H1 (cell line): Measurements from ENCODE around the gene TKFC. TPM values are rescaled to one million over a fixed set of nuclear protein-coding genes. Genes with fewer than 3 reads are reported as not detected.

ENCODE experiments used
- CTCF ChIA-PET: fragments of 300-600 bp; sonication (Branson Sonifier 250); formaldehyde crosslinking; loops from one replicate; lab custom pipeline; 2021; ENCODE audit not compliant: partially characterized antibody; lab: Charles Lee
- POLR2A ChIA-PET: fragments of 300-600 bp; sonication (Branson Sonifier 250); formaldehyde crosslinking; loops from one replicate; lab custom pipeline; 2021; ENCODE audit warnings: inconsistent platforms; ENCODE audit not compliant: partially characterized antibody; lab: Charles Lee
- DNase-seq, 2 experiments: peaks; one replicate each; pipeline versions ENCODE4 v3.0.0 to v3.0.0-alpha.2; 2010 to 2022; ENCODE audit warnings: low spot score in 2 of 2, low read depth in 1 of 2, mixed read lengths in 1 of 2
- FAIRE-seq: peaks from 2 replicates; lab custom pipeline; 2011; peaks lifted over from hg19 to GRCh38; lab: Jason Lieb, UNC
- H2AFZ ChIP-seq: 2 replicates; pipeline ENCODE4 v1.8.1; 2012; ENCODE audit warnings: low read length, inconsistent platforms
- H2AK5ac ChIP-seq: 2 replicates; pipeline ENCODE4 v1.6.1; 2013; ENCODE audit warnings: low read depth, low read length
- H2BK120ac ChIP-seq: replicated peaks from 2 replicates; pipeline ENCODE3; 2013; ENCODE audit warnings: low read depth, low read length, inconsistent platforms
- H2BK12ac ChIP-seq: 2 replicates; pipeline ENCODE4 v1.6.1; 2013; ENCODE audit warnings: low read depth, low read length
- H2BK15ac ChIP-seq: 2 replicates; pipeline ENCODE4 v1.6.1; 2013; ENCODE audit warnings: low read length
- H2BK20ac ChIP-seq: 2 replicates; pipeline ENCODE4 v1.6.1; 2013; ENCODE audit warnings: low read length
- H2BK5ac ChIP-seq: 2 replicates; pipeline ENCODE4 v1.6.1; 2013; ENCODE audit warnings: low read depth, low read length
- H3K14ac ChIP-seq: 2 replicates; pipeline ENCODE4 v1.6.1; 2013; ENCODE audit warnings: inconsistent platforms; ENCODE audit not compliant: insufficient read length
- H3K18ac ChIP-seq: 2 replicates; pipeline ENCODE4 v1.6.1; 2013; ENCODE audit warnings: low read length; ENCODE audit errors: extremely low read depth
- H3K23ac ChIP-seq: 2 replicates; pipeline ENCODE4 v1.6.1; 2013; ENCODE audit warnings: inconsistent platforms; ENCODE audit not compliant: insufficient read length
- H3K23me2 ChIP-seq: 2 replicates; pipeline ENCODE4 v1.6.1; 2013; ENCODE audit warnings: low read depth, low read length
- H3K27ac ChIP-seq: 2 replicates; pipeline ENCODE4 v1.6.1; 2011; ENCODE audit warnings: low read depth, low read length, inconsistent platforms
- H3K27me3 ChIP-seq, 4 experiments: replicated peaks in 1 of 4; 1 replicate in 1 of 4; 2 replicates in 3 of 4; pipeline versions ENCODE4 v1.6.1 to v1.8.1; 2011 to 2013; ENCODE audit warnings: low read length in 3 of 4, mild to moderate bottlenecking in 3 of 4, inconsistent platforms in 2 of 4, mixed read lengths in 2 of 4, moderate library complexity in 1 of 4; ENCODE audit not compliant: control insufficient read depth in 3 of 4, insufficient read depth in 3 of 4; ENCODE audit errors: extremely low read depth in 1 of 4
- H3K36me3 ChIP-seq, 4 experiments: 2 replicates each; pipeline versions ENCODE4 v1.6.1 to v1.8.1; 2011 to 2013; ENCODE audit warnings: mild to moderate bottlenecking in 4 of 4, low read length in 3 of 4, moderate library complexity in 2 of 4, control low read depth in 1 of 4, inconsistent platforms in 1 of 4; ENCODE audit not compliant: insufficient read depth in 4 of 4, control insufficient read depth in 2 of 4
- H3K4ac ChIP-seq: replicated peaks from 2 replicates; pipeline ENCODE3; 2013; ENCODE audit warnings: low read length, low read depth, mixed read lengths, inconsistent platforms; ENCODE audit not compliant: insufficient read length
- H3K4me1 ChIP-seq, 4 experiments: replicated peaks in 1 of 4; 1 replicate in 1 of 4; 2 replicates in 3 of 4; pipeline versions ENCODE4 v1.6.1 to v1.8.1; 2011 to 2013; ENCODE audit warnings: low read length in 3 of 4, inconsistent platforms in 2 of 4, mixed read lengths in 1 of 4; ENCODE audit not compliant: insufficient read depth in 4 of 4, control insufficient read depth in 3 of 4
- H3K4me2 ChIP-seq, 2 experiments: 2 replicates each; pipeline versions ENCODE4 v1.6.1 to v1.8.1; 2011 to 2013; ENCODE audit warnings: low read depth in 2 of 2, low read length in 2 of 2, control low read depth in 1 of 2, inconsistent platforms in 1 of 2, mild to moderate bottlenecking in 1 of 2; ENCODE audit not compliant: insufficient read depth in 1 of 2
- H3K4me3 ChIP-seq, 4 experiments: fragments of 200-600, 300-600 bp in 1 of 4; sonication (generic), shearing (Covaris generic), sonication (Bioruptor Twin) in 1 of 4; 2 replicates each; pipeline versions ENCODE4 v1.5.1 to v1.8.1; 2011 to 2016; ENCODE audit warnings: low read length in 4 of 4, low read depth in 3 of 4, control low read depth in 2 of 4, inconsistent platforms in 2 of 4, mild to moderate bottlenecking in 2 of 4, mixed read lengths in 1 of 4, moderate library complexity in 1 of 4; ENCODE audit not compliant: insufficient read depth in 2 of 4; ENCODE audit errors: extremely low read depth in 1 of 4
- H3K56ac ChIP-seq: replicated peaks from 2 replicates; pipeline ENCODE3; 2013; ENCODE audit warnings: low read depth, mild to moderate bottlenecking, mixed read lengths, low read length, inconsistent platforms; ENCODE audit not compliant: insufficient read length
- H3K79me1 ChIP-seq: 2 replicates; pipeline ENCODE4 v1.6.1; 2013; ENCODE audit warnings: low read depth, low read length, control low read depth
- H3K79me2 ChIP-seq, 2 experiments: 2 replicates each; pipeline versions ENCODE4 v1.6.1 to v1.8.1; 2012 to 2013; ENCODE audit warnings: low read length in 2 of 2, mild to moderate bottlenecking in 2 of 2, inconsistent platforms in 1 of 2; ENCODE audit not compliant: insufficient read depth in 2 of 2, control insufficient read depth in 1 of 2
- H3K9ac ChIP-seq, 4 experiments: replicated peaks in 1 of 4; 1 replicate in 1 of 4; 2 replicates in 3 of 4; pipeline versions ENCODE4 v1.6.1 to v1.8.1; 2011 to 2013; ENCODE audit warnings: low read depth in 3 of 4, low read length in 3 of 4, control low read depth in 2 of 4, mild to moderate bottlenecking in 2 of 4, moderate library complexity in 2 of 4, inconsistent platforms in 1 of 4; ENCODE audit errors: extremely low read depth in 1 of 4
- H3K9me3 ChIP-seq, 2 experiments: 2 replicates each; pipeline versions ENCODE4 v1.6.1 to v1.8.1; 2012 to 2013; ENCODE audit warnings: mild to moderate bottlenecking in 2 of 2, moderate library complexity in 2 of 2, control low read depth in 1 of 2, inconsistent platforms in 1 of 2, low read depth in 1 of 2, low read length in 1 of 2, mixed read lengths in 1 of 2; ENCODE audit not compliant: insufficient read depth in 2 of 2
- H4K20me1 ChIP-seq, 2 experiments: replicated peaks in 1 of 2; 2 replicates each; pipeline versions ENCODE3 to v1.8.1; 2011 to 2013; ENCODE audit warnings: inconsistent platforms in 2 of 2, low read length in 2 of 2, mild to moderate bottlenecking in 1 of 2; ENCODE audit not compliant: insufficient read depth in 2 of 2, control insufficient read depth in 1 of 2
- H4K5ac ChIP-seq: 2 replicates; pipeline ENCODE4 v1.6.1; 2013; ENCODE audit warnings: low read length, low read depth, mixed read lengths, inconsistent platforms; ENCODE audit not compliant: insufficient read length
- H4K8ac ChIP-seq: 2 replicates; pipeline ENCODE4 v1.8.0; 2013; ENCODE audit warnings: mild to moderate bottlenecking, moderate library complexity, low read length, inconsistent platforms; ENCODE audit not compliant: insufficient read depth; ENCODE audit errors: extremely low read depth
- H4K91ac ChIP-seq: replicated peaks from 2 replicates; pipeline ENCODE3; 2013; ENCODE audit warnings: low read length, mixed read lengths, inconsistent platforms; ENCODE audit not compliant: insufficient read length
- RAD21 ChIP-seq, 2 experiments: IDR thresholded peaks in 1 of 2; conservative IDR thresholded peaks in 1 of 2; 2 replicates each; pipeline ENCODE4 v1.6.1; 2011; ENCODE audit warnings: low read depth in 2 of 2, low read length in 2 of 2, improper control_type of control experiment in 1 of 2, inconsistent platforms in 1 of 2, mild to moderate bottlenecking in 1 of 2, moderate library complexity in 1 of 2
- RNF2 ChIP-seq: fragments of 200-900, 300-1000 bp; sonication (generic); IDR thresholded peaks from 2 replicates; pipeline ENCODE4 v1.7.1; 2016; ENCODE audit warnings: borderline replicate concordance, low read depth, mild to moderate bottlenecking, antibody characterized with exemption, low read length; ENCODE audit not compliant: poor library complexity, severe bottlenecking; ENCODE audit errors: missing control alignments
- SAP30 ChIP-seq: fragments of 300-600 bp; sonication (generic); IDR thresholded peaks from 2 replicates; pipeline ENCODE4 v1.7.1; 2012; ENCODE audit warnings: low read length, moderate library complexity, mild to moderate bottlenecking, inconsistent platforms; ENCODE audit not compliant: insufficient read depth, insufficient replicate concordance
- SIX5 ChIP-seq: IDR thresholded peaks from 2 replicates; pipeline ENCODE4 v1.6.1; 2011; ENCODE audit warnings: mild to moderate bottlenecking, low read depth, low read length
- SUZ12 ChIP-seq: fragments of 200-600 bp; sonication (generic); IDR thresholded peaks from 2 replicates; pipeline ENCODE4 v1.6.1; 2012; ENCODE audit warnings: mild to moderate bottlenecking, inconsistent platforms, low read length, moderate library complexity, mixed read lengths
- WGBS, 2 experiments: shearing (Covaris generic) in 1 of 2; methylation state at CpG; one replicate each; pipeline versions ENCODE4 v1.1.6 to v1.1.7; 2013 to 2015; ENCODE audit warnings: low lambda C conversion rate in 2 of 2, mixed read lengths in 2 of 2, inconsistent platforms in 1 of 2, low coverage in 1 of 2, missing lambda C conversion rate in 1 of 2; ENCODE audit not compliant: insufficient replicate concordance in 2 of 2, insufficient coverage in 1 of 2, insufficient read length in 1 of 2; ENCODE audit errors: extremely low coverage in 1 of 2, missing lambda C conversion rate in 1 of 2; 5-methylcytosine and 5-hydroxymethylcytosine counted together
- polyA plus RNA-seq, 7 experiments: library from polyadenylated mRNA; depleted of rRNA in 3 of 7; stranded (reverse) in 5 of 7; unstranded in 2 of 7; fragments of >200 nt in 5 of 7; fragments of 200-250 nt in 2 of 7; gene quantifications; 1 replicate in 5 of 7; 2 replicates in 1 of 7; 4 replicates in 1 of 7; pipeline versions ENCODE4 v1.2.1 to v1.2.3, GENCODE V29; 2011 to 2013; ENCODE audit warnings: missing spikeins in 2 of 7, mixed read lengths in 2 of 7
- total RNA-seq: library from RNA; stranded (reverse); fragmentation: NEBNext Ultra II Directional; extraction: Animal tissue kit (Norgen Biotek cat#: 25700); gene quantifications from 2 replicates; pipeline ENCODE4 v1.2.1, GENCODE V29; 2021
- TF ChIP-seq, protein P1 (sequence below), 3 experiments: IDR thresholded peaks; 1 replicate in 2 of 3; 2 replicates in 1 of 3; pipeline versions ENCODE4 v1.5.1 to v1.6.1; 2011; ENCODE audit warnings: low read length in 3 of 3, mild to moderate bottlenecking in 3 of 3, inconsistent platforms in 2 of 3, low read depth in 1 of 3, moderate library complexity in 1 of 3; ENCODE audit not compliant: insufficient read depth in 1 of 3; ENCODE audit errors: control extremely low read depth in 1 of 3

The TKFC gene
- total and polyA plus RNA-seq, 2 of the 8 experiments (the other 6 are each of a cell fraction or from before 2014, with no cell fraction given) = 53.5 to 55.0 TPM

DNA sequence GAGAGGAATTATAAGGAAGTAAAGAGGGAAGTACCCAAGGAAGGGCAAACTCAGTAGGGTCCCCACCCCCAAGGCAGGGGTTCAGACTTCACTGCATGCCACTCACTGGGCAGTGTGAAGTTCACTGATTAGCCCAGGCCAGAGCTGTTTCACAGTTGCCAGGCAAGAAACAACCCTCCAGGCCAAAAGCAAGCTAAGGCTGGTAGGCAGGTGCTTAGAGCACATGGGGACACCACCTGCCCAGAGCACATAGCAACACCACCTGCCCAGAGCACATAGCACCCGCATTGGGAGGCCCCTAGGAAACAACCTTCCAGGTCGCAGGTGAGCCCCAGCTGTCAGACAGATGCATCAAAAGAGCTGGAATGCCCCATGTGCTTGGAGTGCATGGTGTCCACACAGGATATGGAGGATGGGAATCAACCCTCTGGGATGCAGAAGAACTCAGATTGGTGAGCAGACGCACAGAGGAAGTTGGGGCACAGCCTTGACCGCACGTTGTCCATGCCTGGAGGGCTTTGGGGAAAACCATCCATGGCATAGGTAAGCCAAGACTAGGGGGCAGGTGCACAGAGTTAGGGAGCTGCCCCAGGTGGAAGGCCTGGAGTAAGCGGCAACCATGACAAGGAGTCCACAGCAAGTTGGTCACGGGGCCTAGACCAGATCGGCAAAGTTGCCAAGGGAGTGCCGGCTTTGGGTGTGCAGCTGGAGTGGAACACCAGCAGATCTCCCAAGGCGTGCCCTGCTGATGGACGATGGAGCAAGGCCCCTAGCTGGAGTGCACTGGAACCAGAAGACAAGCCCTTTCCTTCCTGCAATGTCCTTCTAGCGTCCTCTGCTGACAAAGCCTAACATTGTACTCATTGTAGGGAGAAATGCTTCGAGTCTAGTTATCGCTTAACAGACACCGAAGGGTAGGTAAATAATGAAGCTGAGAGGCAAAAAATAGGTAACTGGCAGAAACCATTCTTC is 51.5 kb downstream of the TKFC start:
- H2BK120ac ChIP-seq = no peak overlapping the region
- no peaks in the 10 kb centered on the region for H4K20me1 ChIP-seq
- no peaks in the 10 kb centered on the region for H3K79me1 ChIP-seq
- no peak overlapping the region for H3K14ac ChIP-seq
- no peak overlapping the region for H2BK15ac ChIP-seq
- H3K9ac ChIP-seq = no peak overlapping the region
- H3K4me2 ChIP-seq = no peak overlapping the region
- H3K18ac ChIP-seq = no peak overlapping the region
- POLR2A ChIA-PET = interaction anchor here (0.8 to 38.6 kb wide), 7 partner anchors 8 to 91 kb away, joined by 3 to 1106 read pairs (median 5); partner anchors contain the start of genes CPSF7, CYB561A3, DDB1 and SDHAF2
- no peak overlapping the region; the same call in 1 of the 2 replicates for H2BK12ac ChIP-seq
- H2BK5ac ChIP-seq = no peak overlapping the region
- no peaks in the 10 kb centered on the region for H3K9me3 ChIP-seq
- H3K27me3 ChIP-seq = no peaks in the 10 kb centered on the region
- no peak overlapping the region for H2AK5ac ChIP-seq
- 86% methylated on average over 15 of the region's 15 CpGs; no CpG with 5 or more reads in 1 of the 2 experiments for WGBS, 2 experiments
- no peak overlapping the region for H3K4ac ChIP-seq
- H4K91ac ChIP-seq = peak overlapping the region; percentile 30
- CTCF ChIA-PET = interaction anchor here (0.5 to 9.4 kb wide), 45 partner anchors 8 to 723 kb away, joined by 3 to 290 read pairs (median 5); partner anchors contain the start of genes CPSF7, CYB561A3, DDB1 and SDHAF2
- no peaks in the 10 kb centered on the region for H3K23me2 ChIP-seq
- H2BK20ac ChIP-seq = no peak overlapping the region
- no peaks in the 10 kb centered on the region for H3K36me3 ChIP-seq
- TF ChIP-seq SAP30 (no peak), RNF2 (no peak), SIX5 (no peak), RAD21 (IDR thresholded peaks at IDR 0.05 in 1 of 2, conservative IDR thresholded peaks at IDR 0.05 in 1 of 2; ENCODE audit: low read depth in 2 of 2, low read length in 2 of 2) (peak; percentile 74 to 79), SUZ12 (no peak)
- TF ChIP-seq, protein P1, sequence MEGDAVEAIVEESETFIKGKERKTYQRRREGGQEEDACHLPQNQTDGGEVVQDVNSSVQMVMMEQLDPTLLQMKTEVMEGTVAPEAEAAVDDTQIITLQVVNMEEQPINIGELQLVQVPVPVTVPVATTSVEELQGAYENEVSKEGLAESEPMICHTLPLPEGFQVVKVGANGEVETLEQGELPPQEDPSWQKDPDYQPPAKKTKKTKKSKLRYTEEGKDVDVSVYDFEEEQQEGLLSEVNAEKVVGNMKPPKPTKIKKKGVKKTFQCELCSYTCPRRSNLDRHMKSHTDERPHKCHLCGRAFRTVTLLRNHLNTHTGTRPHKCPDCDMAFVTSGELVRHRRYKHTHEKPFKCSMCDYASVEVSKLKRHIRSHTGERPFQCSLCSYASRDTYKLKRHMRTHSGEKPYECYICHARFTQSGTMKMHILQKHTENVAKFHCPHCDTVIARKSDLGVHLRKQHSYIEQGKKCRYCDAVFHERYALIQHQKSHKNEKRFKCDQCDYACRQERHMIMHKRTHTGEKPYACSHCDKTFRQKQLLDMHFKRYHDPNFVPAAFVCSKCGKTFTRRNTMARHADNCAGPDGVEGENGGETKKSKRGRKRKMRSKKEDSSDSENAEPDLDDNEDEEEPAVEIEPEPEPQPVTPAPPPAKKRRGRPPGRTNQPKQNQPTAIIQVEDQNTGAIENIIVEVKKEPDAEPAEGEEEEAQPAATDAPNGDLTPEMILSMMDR (IDR thresholded peaks at IDR 0.05; ENCODE audit: control extremely low read depth in 1 of 3, insufficient read depth in 1 of 3, low read depth in 1 of 3, low read length in 3 of 3) = peak; percentile 33 to 71 (median 68)
- FAIRE-seq = no peak
- H3K56ac ChIP-seq = no peak overlapping the region
- no peak overlapping the region for H2AFZ ChIP-seq
- no peak overlapping the region for H4K8ac ChIP-seq
- no peaks in the 10 kb centered on the region for H3K4me1 ChIP-seq
- no peak overlapping the region for H4K5ac ChIP-seq
- DNase-seq = peak in 1 of 2 experiments; percentile 53
- no peak overlapping the region for H3K4me3 ChIP-seq
- no peak overlapping the region for H3K27ac ChIP-seq
- H3K79me2 ChIP-seq = no peaks in the 10 kb centered on the region
- no peak overlapping the region for H3K23ac ChIP-seq
